GM12878 (cell line): ENCODE results near the gene LITAF. TPM values are rescaled to one million over a fixed set of nuclear protein-coding genes. Genes with fewer than 3 reads are reported as not detected.
A peak's percentile ranks its signal among the peaks of the same experiment; 100 is the strongest.

Experiments used
- ATAC-seq: fragments of 200-7000 bp; cut with Tn5 transposase; 3 replicates; pipeline ENCODE4 v1.9.1; 2020; ENCODE audit warnings: mild to moderate bottlenecking, moderate library complexity
- BruUV-seq: library from RNA; stranded (reverse); fragments of 400-500 nt; replicated peaks from 2 replicates; lab custom pipeline; 2021; lab: Mats Ljungman, UMichigan
- CTCF ChIA-PET: fragments of 300-600 bp; sonication (Branson Sonifier 250); formaldehyde crosslinking; extraction: SDS; loops from one replicate; lab custom pipeline; 2021; ENCODE audit warnings: inconsistent platforms; lab: Yijun Ruan, JAX
- POLR2A ChIA-PET: fragments of 350-600 bp; formaldehyde crosslinking; extraction: SDS; loops from one replicate; lab custom pipeline; 2021; ENCODE audit warnings: inconsistent platforms; lab: Charles Lee
- RAD21 ChIA-PET: fragments of 300-600 bp; sonication (Branson Sonifier 250); formaldehyde crosslinking; loops from one replicate; lab custom pipeline; 2023; ENCODE audit warnings: antibody characterized with exemption; ENCODE audit not compliant: unreplicated experiment; lab: Charles Lee
- SMC1A ChIA-PET: fragments of 300-600 bp; sonication (Branson Sonifier 250); formaldehyde crosslinking; loops from one replicate; lab custom pipeline; 2023; ENCODE audit not compliant: unreplicated experiment, uncharacterized antibody; lab: Charles Lee
- DNase-seq: peaks from one replicate; pipeline ENCODE4 v3.0.0-alpha.2; 2011; ENCODE audit warnings: low read depth, low spot score
- FAIRE-seq: peaks from 3 replicates; lab custom pipeline; 2011; peaks lifted over from hg19 to GRCh38; lab: Jason Lieb, UNC
- H2AFZ ChIP-seq: 2 replicates; pipeline ENCODE4 v1.6.0; 2011; ENCODE audit warnings: low read depth, low read length, control low read depth; ENCODE audit not compliant: control insufficient read depth
- H3K27ac ChIP-seq: 2 replicates; pipeline ENCODE4 v1.5.1; 2011; ENCODE audit warnings: control low read depth; ENCODE audit not compliant: control insufficient read depth, insufficient read depth
- H3K27me3 ChIP-seq, 2 experiments: replicated peaks in 1 of 2; 2 replicates each; pipeline versions ENCODE4 v1.6.0 to v1.6.1; 2011; ENCODE audit warnings: low read length in 1 of 2; ENCODE audit not compliant: control insufficient read depth in 2 of 2, insufficient read depth in 2 of 2
- H3K36me3 ChIP-seq, 2 experiments: 2 replicates each; pipeline ENCODE4 v1.5.1; 2011; ENCODE audit warnings: low read length in 1 of 2; ENCODE audit not compliant: control insufficient read depth in 2 of 2, insufficient read depth in 2 of 2
- H3K4me1 ChIP-seq: 2 replicates; pipeline ENCODE4 v1.6.1; 2011; ENCODE audit warnings: mild to moderate bottlenecking, low read length, moderate library complexity, mixed read lengths; ENCODE audit not compliant: control insufficient read depth, insufficient read depth
- H3K4me2 ChIP-seq: 2 replicates; pipeline ENCODE4 v1.6.0; 2011; ENCODE audit warnings: control low read depth; ENCODE audit not compliant: control insufficient read depth, insufficient read depth
- H3K4me3 ChIP-seq: fragments of 200-600 bp; sonication (generic); 2 replicates; pipeline ENCODE4 v1.5.1; 2016
- H3K79me2 ChIP-seq: 2 replicates; pipeline ENCODE4 v1.6.0; 2011; ENCODE audit warnings: low read length; ENCODE audit not compliant: control insufficient read depth, insufficient read depth
- H3K9ac ChIP-seq: 2 replicates; pipeline ENCODE4 v1.8.0; 2011; ENCODE audit warnings: low read length, control low read depth, mixed read lengths; ENCODE audit not compliant: control insufficient read depth, insufficient read depth
- H3K9me3 ChIP-seq: replicated peaks from 3 replicates; pipeline ENCODE4 v1.5.1; 2011; ENCODE audit warnings: mild to moderate bottlenecking, low read length; ENCODE audit not compliant: control insufficient read depth, insufficient read depth
- H4K20me1 ChIP-seq: 2 replicates; pipeline ENCODE4 v1.6.0; 2011; ENCODE audit not compliant: control insufficient read depth, insufficient read depth
- BCL3 ChIP-seq: IDR thresholded peaks from 2 replicates; pipeline ENCODE4 v1.6.1; 2011; ENCODE audit warnings: borderline replicate concordance, low read depth, mild to moderate bottlenecking, moderate library complexity, low read length; ENCODE audit not compliant: insufficient read depth, poor library complexity, severe bottlenecking
- CTCF ChIP-seq, 3 experiments: IDR thresholded peaks in 2 of 3; conservative IDR thresholded peaks in 1 of 3; 2 replicates each; pipeline ENCODE4 v1.5.1; 2011; ENCODE audit warnings: low read depth in 3 of 3, low read length in 3 of 3, mild to moderate bottlenecking in 3 of 3, control low read depth in 2 of 3, moderate library complexity in 2 of 3, inconsistent platforms in 1 of 3, mixed read lengths in 1 of 3; ENCODE audit not compliant: control insufficient read depth in 2 of 3, insufficient read depth in 1 of 3; ENCODE audit errors: extremely low read depth in 1 of 3
- EGR1 ChIP-seq, 2 experiments: IDR thresholded peaks; 1 replicate in 1 of 2; 2 replicates in 1 of 2; pipeline ENCODE4 v1.6.1; 2011 to 2012; ENCODE audit warnings: low read depth in 2 of 2, low read length in 2 of 2, borderline replicate concordance in 1 of 2, mild to moderate bottlenecking in 1 of 2, moderate library complexity in 1 of 2
- EP300 ChIP-seq, 2 experiments: fragments of 150-350 bp in 1 of 2; IDR thresholded peaks; 2 replicates each; pipeline ENCODE4 v1.6.1; 2011 to 2012; ENCODE audit warnings: low read depth in 2 of 2, low read length in 2 of 2, borderline replicate concordance in 1 of 2, improper control_type of control experiment in 1 of 2, inconsistent platforms in 1 of 2; ENCODE audit not compliant: control insufficient read depth in 1 of 2
- ETV6 ChIP-seq, 2 experiments: fragments of 450-650 bp in 1 of 2; IDR thresholded peaks in 1 of 2; conservative IDR thresholded peaks in 1 of 2; 2 replicates each; pipeline ENCODE4 v1.6.1; 2014; ENCODE audit warnings: antibody characterized with exemption in 1 of 2, borderline replicate concordance in 1 of 2, low read depth in 1 of 2, mild to moderate bottlenecking in 1 of 2, moderate library complexity in 1 of 2
- MEF2A ChIP-seq: IDR thresholded peaks from 2 replicates; pipeline ENCODE4 v1.6.1; 2011; ENCODE audit warnings: low read depth, mild to moderate bottlenecking, low read length, moderate library complexity; ENCODE audit not compliant: insufficient read depth
- NR2F1 ChIP-seq: fragments of 450-650 bp; conservative IDR thresholded peaks from 2 replicates; pipeline ENCODE4 v1.6.1; 2017; ENCODE audit warnings: mild to moderate bottlenecking
- SRF ChIP-seq, 2 experiments: IDR thresholded peaks; 2 replicates each; pipeline ENCODE4 v1.6.1; 2011; ENCODE audit warnings: low read depth in 2 of 2, low read length in 2 of 2, mild to moderate bottlenecking in 1 of 2, moderate library complexity in 1 of 2
- WRNIP1 ChIP-seq: IDR thresholded peaks from 2 replicates; pipeline ENCODE4 v1.6.1; 2011; ENCODE audit warnings: low read depth, low read length, improper control_type of control experiment, borderline replicate concordance
- ZBTB11 ChIP-seq: fragments of 450-650 bp; formaldehyde crosslinking; IDR thresholded peaks from 2 replicates; pipeline ENCODE4 v1.5.0; 2022; ENCODE audit warnings: mild to moderate bottlenecking, missing genetic modification characterization
- WGBS: methylation state at CpG from one replicate; pipeline ENCODE4 v1.1.6; 2016; ENCODE audit warnings: low lambda C conversion rate; ENCODE audit not compliant: insufficient replicate concordance, insufficient coverage; ENCODE audit errors: missing lambda C conversion rate; 5-methylcytosine and 5-hydroxymethylcytosine counted together
- in situ Hi-C: fragments of 300-500 bp; cut with MboI; formaldehyde crosslinking; loops from 9 replicates; pipeline ENCODE4 v1.14.3; 2018; ENCODE audit warnings: mixed read lengths
- intact Hi-C: fragments of 100-400 bp; cut with micrococcal nuclease; formaldehyde crosslinking; loops from one replicate; pipeline ENCODE4 v1.14.2; 2022; ENCODE audit not compliant: unreplicated experiment
- polyA plus RNA-seq, 11 experiments: library from polyadenylated mRNA; depleted of rRNA in 4 of 11; unstranded in 6 of 11; stranded (reverse) in 5 of 11; fragments of >200 nt; fragmentation: Nextera tagmentation in 4 of 11; fragmentation: Illumina TruSeq in 1 of 11; extraction: Ambion mirVana in 4 of 11; extraction: Trizol in 1 of 11; gene quantifications; 1 replicate in 1 of 11; 2 replicates in 10 of 11; pipeline versions ENCODE4 v1.2.1 to v1.2.3, GENCODE V29; 2011 to 2016; ENCODE audit warnings: inconsistent platforms in 2 of 11, missing spikeins in 2 of 11, low read depth in 1 of 11
- total RNA-seq, 4 experiments: library from RNA; depleted of rRNA in 3 of 4; stranded (reverse); fragments of >200 nt in 3 of 4; fragmentation: Illumina TruSeq in 1 of 4; extraction: Trizol in 1 of 4; gene quantifications; 2 replicates each; pipeline versions ENCODE4 v1.2.1 to v1.2.3, GENCODE V29; 2013 to 2021

The LITAF gene
- total and polyA plus RNA-seq, 10 of the 15 experiments (the other 5 are each of a cell fraction or from before 2014, with no cell fraction given) = 99.2 to 211 (median 147) TPM

DNA sequence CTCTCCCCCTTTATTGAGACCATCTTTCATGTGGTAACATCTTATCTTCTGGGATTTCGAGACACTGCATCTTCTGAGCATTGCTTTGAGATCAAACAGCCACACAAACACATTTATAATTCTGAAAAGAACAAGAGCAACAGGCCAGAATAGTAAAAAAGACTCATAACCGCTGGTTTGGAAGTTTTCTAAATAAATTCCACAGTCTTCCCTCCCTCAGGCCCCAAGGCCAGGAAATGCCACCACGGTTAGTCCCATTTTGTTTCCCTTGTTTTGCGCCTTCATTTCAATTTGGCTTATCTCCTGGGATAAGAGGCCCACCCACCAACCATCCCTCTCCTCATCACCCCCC, 25.3 kb downstream of the LITAF start (continued):
- TF ChIP-seq CTCF (IDR thresholded peaks at IDR 0.05 in 2 of 3, conservative IDR thresholded peaks at IDR 0.05 in 1 of 3; ENCODE audit: control insufficient read depth in 2 of 3, extremely low read depth in 1 of 3, insufficient read depth in 1 of 3, low read depth in 3 of 3, low read length in 3 of 3) (no peak), SRF (IDR thresholded peaks at IDR 0.05; ENCODE audit: low read depth in 2 of 2, low read length in 2 of 2) (no peak)

GRCh38 chr16:11560701-11561453, 25.8 kb downstream of the LITAF start:
- H3K27me3 ChIP-seq = no peaks in the 10 kb centered on the region
- 76% methylated on average over 21 of the region's 21 CpGs for WGBS
- H3K9me3 ChIP-seq = peaks cover 5% of the 10 kb centered on the region; the same call in 2 of the 3 replicates
- no peak overlapping the region for H3K4me2 ChIP-seq
- TF ChIP-seq EGR1 (IDR thresholded peaks at IDR 0.05; ENCODE audit: borderline replicate concordance in 1 of 2, low read depth in 2 of 2, low read length in 2 of 2) = no peak
- TF ChIP-seq ZBTB11 = no peak
- no peak for TF ChIP-seq BCL3
- TF ChIP-seq EP300 (IDR thresholded peaks at IDR 0.05; ENCODE audit: borderline replicate concordance in 1 of 2, control insufficient read depth in 1 of 2, low read depth in 2 of 2, low read length in 2 of 2) = peak; percentile 12 to 29; a peak in 1 of 4 replicates
- TF ChIP-seq NR2F1 = no peak
- no peak for TF ChIP-seq ETV6 (conservative IDR thresholded peaks at IDR 0.05 in 1 of 2, IDR thresholded peaks at IDR 0.05 in 1 of 2; ENCODE audit: borderline replicate concordance in 1 of 2, low read depth in 1 of 2)
- TF ChIP-seq MEF2A = no peak
- no peak for TF ChIP-seq WRNIP1
- intact Hi-C loops = no loop called here
- H3K4me3 ChIP-seq = no peak overlapping the region
- RAD21 ChIA-PET = interaction anchor here (0.7 to 0.8 kb wide), 2 partner anchors 22 to 99 kb away, joined by 3 read pairs; no protein-coding TSS in a partner anchor
- no peak for DNase-seq
- H3K36me3 ChIP-seq = peaks cover 13 to 16% of the 10 kb centered on the region in 2 experiments
- SMC1A ChIA-PET = interaction anchor here (1.5 kb wide), 1 partner anchor 8 kb away, joined by 3 read pairs; no protein-coding TSS in a partner anchor
- FAIRE-seq = no peak
- in situ Hi-C loops = no loop called here
- H4K20me1 ChIP-seq = peaks cover 6% of the 10 kb centered on the region; the same call in 1 of the 2 replicates
- H3K27ac ChIP-seq = no peak overlapping the region
- no TSS peak for BruUV-seq
- ATAC-seq = peak; percentile 27; the same call in 2 of the 3 replicates
- H3K4me1 ChIP-seq = peaks cover 8% of the 10 kb centered on the region
- no peak overlapping the region for H3K9ac ChIP-seq
- POLR2A ChIA-PET = no interaction called here
- CTCF ChIA-PET = interaction anchor here (0.5 kb wide), 1 partner anchor 84 kb away, joined by 4 read pairs; no protein-coding TSS in a partner anchor
- H3K79me2 ChIP-seq = peaks cover 52% of the 10 kb centered on the region
- no peak overlapping the region for H2AFZ ChIP-seq
